CD4-positive, alpha-beta T cell treated with Interleukin-6 at 100 ng/mL for 8 hours (primary cell): Measurements from ENCODE around the gene FBXW9.
"Not testable (repeated sequence)": the region's sequence is repeated elsewhere in the genome, so short reads cannot be mapped to it uniquely, and the experiment has no call there.

Experiments
- DNase-seq: peaks from one replicate; pipeline ENCODE4 v3.0.0-alpha.2; 2020; ENCODE audit warnings: mixed read lengths, low spot score

The FBXW9 gene

DNA sequence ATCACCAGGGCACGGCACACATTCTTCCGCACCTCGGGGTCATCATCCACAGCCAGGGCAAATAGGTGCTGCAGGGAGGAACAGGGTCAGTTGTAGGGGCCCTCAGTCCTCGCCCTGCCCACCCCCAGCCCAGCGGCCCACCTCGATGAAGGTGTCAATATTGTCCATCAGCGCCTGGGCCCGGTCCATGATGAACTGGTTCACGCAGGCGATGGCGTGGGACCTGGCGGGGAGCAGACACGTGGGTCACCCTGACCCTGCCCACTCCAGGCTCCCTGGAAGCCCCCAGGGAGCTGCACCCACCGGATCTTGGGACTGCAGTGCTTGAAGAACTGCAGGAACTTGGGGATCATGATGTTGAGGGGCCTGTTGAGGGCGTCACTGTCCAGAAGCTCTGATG, 18.7 kb upstream of the FBXW9 start:
- no peak for DNase-seq

DNA sequence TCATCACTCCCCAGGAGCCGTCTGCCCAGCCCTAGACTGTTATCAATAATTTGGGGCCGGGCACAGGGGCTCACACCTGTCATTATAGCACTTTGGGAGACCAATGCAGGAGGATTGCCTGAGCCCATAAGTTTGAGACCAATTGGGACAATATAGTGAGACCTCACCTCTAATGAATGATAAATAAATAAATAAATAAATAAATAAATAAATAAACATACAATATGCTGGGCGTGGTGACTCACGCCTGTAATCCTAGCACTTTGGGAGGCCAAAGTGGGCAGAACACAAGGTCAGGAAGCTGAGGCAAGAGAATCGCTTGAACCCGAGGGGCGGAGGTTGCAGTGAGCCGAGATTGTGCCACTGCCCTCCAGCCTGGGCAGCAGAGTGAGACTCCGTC, 16.9 kb upstream of the FBXW9 start:
- not testable (repeated sequence) for DNase-seq

DNA sequence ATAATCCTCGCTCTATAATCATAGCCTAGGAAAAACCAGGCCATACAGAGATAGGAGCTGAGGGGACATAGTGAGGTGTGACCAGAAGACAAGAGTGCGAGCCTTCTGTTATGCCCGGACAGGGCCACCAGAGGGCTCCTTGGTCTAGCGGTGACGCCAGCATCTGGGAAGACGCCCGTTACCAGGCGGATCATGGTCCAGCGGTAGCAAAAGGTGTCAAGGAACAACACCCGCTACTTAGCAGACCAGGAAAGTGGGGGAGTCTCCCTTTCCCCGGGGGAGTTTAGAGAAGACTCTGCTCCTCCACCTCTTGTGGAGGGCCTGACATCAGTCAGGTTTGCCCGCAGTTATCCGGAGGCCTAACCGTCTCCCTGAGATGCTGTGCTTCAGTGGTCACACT, 15.6 kb upstream of the FBXW9 start:
- not testable (repeated sequence) for DNase-seq

DNA sequence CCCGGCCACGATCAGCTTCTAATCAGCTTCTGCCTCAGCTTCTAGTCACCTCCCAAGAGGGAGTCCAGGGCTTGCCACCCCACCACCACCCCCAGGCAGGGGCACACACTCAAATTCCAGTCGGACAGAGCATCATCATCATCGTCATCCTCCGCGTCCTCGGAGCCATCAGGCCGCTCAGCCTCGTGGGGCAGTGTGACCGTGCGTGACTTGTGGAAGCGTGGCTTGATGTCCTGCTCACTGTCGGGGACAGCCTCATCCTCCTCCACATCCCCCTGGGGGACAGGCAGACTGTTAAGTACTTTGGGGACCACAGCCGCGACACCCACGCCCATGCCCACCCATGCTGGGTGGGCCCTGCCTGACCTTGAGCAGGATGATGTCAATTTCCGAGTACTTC, 14.8 kb upstream of the FBXW9 start:
- no peak for DNase-seq

DNA sequence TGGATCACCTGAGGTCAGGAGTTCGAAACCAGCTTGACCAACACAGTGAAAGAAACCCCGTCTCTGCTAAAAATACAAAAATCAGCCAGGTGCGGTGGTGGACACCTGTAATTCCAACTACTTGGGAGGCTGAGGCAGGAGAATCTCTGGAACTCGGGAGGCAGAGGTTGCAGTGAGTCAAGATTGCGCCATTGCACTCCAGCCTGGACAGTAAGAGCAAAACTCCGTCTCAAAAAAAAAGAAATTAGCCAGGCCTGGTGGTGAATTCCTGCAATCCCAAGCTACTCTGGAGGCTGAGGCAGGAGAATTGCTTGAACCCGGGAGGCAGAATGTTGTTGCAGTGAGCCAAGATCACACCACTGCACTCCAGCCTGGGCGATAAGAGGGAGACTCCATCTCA, 12.2 kb upstream of the FBXW9 start:
- no peak for DNase-seq

DNA sequence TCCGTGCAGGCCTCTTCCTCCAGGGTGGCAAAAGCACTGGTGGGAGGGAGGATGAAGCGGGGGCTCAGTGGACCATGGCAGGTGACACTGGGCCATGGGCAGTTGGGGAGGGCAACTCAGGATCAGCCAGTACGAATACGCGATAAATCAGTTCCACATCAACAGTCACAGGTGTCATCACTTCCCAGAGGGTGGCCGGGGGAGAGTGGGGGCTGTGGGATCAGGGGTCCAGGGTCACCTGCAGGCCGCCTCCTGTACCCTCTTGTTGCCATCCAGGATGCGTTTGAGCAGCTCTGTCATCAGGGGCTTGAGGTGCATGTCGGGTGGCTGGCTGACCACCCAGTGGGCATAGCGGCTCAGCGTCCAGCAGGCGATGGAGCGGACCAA, 9.9 kb upstream of the FBXW9 start:
- DNase-seq, result no peak

DNA sequence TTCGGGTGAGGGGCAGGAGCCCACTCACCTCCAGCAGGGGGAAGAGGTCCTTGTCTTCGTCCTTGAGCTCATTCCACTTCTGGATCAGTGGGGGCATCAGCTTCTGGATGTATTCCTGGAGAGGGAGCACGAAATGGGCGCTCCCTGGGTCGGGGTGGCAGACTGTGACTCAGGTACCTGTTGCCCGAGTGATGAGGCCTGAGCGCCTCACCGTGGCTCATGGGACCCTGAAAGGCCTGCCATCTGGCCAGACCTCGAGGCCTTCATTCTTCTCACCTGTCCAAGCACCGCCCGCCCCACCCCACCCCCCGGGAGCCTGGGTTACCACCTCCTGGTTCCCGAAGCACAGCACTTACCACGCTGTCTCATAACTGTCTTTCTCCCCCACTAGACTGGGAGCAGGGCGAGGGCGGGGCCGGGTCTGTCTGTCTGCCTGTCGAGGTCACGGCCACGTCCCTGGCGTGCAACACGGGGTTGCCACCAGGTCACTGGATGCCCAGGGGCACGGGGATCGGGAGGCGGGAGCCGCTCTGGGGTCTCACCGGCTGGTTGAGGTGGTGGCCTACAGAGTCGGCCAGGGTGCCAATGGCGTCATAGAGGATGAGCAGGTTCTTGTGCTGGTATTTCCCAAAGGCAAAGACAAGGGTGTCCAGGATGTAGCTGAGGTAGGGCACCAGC, 9.4 kb upstream of the FBXW9 start:
- DNase-seq, result no peak

DNA sequence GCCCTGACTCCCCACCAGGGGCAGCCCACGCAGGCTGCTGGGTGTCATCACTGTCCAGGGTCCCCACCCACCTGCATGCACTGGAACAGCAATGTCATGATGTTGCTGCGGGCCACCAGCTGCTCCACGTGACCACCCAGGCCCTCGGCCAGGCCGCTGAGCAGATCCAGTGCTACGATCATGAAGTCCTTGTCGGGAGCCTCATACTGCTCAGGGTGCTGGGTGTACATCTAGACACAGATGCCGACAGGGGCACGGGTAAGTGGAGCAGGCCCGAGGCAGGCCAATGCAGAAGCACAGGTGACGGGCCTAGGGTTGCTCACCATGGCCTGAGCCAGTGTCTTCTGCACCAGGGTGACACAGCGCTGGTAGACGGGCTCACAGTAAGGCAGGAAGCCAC, 8.7 kb upstream of the FBXW9 start:
- DNase-seq, result no peak

DNA sequence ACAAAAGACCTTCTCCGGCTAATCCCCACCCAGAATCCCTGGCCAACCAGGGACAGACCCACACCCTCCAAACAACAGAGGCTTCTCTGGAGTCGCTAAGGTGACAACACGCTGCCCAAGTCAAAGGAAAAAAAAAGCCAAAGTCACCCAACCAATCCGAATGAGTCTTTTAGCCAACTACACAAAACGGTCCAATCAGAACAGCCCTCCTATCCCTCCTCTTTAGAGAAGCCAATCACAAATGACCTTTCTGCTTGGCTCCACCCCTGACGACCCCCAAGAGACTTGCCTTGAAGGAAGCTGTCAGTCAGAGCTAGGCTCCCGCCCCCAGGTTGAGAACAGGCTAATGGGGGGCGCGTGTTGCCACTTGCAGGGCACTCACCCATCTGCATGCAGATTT, 6.6 kb upstream of the FBXW9 start:
- DNase-seq, result no peak

DNA sequence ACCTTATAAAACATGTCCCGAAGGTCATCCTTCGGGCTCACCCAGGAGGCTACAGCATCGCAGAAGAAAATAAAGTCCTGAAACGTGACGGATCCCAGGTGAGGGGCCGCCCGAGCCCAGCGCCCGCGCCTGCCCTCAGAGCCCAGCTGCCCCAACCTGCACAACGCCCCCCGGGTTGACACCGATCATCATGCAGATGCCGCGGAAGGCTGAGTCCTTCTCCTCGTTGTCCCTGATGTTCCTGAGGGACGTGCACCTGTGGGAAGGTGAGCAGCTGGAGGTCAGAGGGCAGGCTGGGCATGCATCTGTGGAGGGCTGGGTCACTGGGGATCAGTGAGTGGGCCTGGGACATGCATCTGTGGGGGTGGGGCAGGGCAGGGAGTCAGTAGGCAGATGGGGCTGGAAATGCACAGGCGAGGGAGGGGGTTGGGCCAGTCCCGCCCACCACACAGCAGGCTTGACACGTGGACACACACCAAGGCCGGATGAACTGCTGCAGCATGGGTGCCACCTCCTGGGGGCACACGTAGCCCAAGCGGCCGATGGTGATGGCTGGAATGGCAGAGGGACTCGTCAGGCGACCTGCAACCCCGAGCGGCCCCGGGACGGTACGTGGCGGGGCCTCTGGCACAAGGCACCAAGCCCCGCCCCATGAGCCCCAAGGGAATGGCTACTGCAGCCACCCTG, 5.3 kb upstream of the FBXW9 start:
- no peak for DNase-seq

DNA sequence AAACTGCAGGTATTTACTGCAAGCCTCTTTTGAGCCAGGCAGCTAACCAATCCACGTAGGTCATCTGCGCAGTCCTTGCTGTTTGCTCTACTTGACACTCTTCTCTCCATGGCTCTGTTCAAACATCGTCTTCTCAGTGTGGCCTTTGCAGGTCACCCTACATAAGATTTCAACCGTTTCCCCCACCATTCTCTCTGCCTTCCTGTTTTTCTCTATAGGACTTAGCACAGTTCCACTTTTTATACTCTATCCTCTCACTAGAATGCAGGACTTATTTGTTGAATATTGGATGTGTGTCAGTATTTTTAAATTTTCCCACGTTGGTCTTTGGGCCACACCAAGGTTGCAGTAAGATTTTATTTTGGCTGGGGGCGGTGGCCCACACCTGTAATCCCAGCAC, 1.7 kb upstream of the FBXW9 start:
- DNase-seq, result no peak

DNA sequence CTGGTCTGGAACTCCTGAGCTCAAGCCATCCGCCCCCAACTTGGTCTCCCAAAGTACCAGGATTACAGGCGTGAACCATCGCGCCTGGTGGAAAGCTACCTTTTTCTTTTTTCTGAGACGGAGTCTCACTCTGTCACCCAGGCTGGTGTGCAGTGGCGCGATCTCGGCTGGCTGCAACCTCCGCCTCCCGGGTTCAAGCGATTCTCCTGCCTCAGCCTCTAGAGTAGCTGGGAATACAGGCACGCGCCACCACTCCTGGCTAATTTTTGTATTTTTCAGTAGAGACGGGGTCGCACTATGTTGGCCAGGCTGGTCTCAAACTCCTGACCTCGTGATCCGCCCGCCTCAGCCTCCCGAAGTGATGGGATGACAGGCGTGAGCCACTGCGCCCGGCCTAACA, 994 bp upstream of the FBXW9 start:
- DNase-seq, result not testable (repeated sequence)

DNA sequence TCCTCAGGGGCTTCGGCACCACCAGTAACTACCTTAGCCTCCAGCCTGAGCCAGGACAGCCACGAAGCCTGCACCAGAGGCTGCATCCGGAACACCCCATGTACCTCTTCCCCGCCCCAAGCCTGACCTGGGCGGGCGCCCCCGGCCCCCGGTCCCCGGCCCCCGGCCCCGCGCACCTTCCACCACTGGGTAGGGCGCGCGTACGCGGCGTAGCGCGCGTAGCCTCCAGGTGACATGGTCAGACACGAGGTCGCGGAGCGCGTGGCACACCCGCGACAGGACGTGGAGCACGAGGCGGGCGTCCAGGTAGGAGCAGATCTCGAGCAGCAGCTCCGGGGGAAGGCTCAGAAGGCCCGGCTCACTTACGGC, 450 bp downstream of the FBXW9 start:
- no peak for DNase-seq

DNA sequence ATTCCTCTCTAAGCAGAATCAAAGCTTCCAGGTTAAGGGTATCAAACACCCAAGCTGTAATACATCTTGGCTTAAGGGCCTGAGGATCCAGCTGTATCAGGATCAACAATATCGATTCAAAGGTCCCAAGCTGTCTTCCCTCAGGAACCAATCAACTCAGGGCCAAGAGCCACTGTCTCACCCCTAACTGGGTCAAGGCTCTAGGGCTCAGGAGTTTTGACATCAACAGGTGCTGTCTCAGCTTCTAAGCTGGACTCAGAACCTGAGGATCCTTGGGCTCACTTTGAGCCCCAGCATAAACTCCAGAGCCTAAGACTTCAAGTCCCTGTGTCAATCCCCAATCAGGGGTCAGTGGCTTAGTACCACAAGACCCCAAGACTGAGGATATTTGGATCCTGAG, 917 bp downstream of the FBXW9 start:
- no peak for DNase-seq

DNA sequence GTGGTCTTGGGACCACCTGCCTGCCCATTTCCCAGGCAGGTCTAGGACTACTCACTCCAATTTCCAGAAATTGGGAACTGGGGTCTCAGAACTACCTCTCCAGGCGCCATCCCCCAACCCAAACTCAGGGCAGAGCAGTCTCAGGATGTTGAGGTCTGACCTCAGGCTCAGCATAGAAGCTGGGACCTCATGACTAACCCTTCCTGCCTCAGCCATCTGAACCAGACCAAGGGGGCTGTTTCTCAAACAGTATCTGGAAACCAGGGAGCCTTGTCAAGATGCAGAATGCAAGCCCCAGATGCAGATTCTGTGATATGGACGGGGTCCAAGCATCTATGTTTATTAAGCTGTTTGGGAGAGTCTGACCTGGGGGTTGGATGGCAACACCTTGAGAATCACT, 1.3 kb downstream of the FBXW9 start:
- DNase-seq, result no peak

DNA sequence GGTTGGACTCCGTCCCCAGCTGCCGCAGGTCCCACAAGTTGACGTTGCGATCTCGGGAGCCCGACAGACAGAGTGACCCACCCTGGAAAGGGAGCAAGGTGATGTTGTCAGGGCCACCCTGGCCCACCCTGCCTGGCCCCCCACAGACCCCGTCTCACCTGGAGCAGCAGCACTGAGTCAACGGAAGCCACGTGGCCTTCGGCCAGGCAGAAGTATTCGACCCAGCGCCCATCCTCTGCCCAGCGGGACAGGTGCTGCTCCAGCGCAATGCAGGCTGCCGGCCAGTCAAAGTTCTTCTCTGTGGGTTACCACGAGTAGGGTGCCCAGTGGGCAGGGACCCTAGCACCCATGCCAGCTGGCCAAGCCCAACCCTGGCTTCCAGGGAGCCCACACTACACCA, 1.8 kb downstream of the FBXW9 start:
- no peak for DNase-seq

DNA sequence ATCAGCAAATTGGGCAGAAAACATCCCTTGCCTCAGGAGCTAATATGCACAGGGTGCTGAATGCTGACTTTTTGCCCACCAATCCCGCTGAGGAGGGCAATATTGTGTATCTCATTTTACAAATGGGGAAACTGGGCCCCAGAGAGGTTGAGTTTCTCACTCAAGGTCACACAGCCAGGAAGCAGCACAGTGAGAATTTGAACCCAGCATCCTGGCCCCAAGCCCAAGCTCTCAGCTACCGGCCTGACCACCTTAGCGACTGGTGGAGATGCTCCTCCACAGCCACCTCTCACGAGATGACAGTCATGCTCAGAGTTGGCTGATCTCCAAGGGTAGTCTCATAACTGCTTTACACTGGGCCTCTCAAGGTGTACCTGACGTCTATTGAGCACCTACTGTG, 3.5 kb downstream of the FBXW9 start:
- DNase-seq, result no peak

DNA sequence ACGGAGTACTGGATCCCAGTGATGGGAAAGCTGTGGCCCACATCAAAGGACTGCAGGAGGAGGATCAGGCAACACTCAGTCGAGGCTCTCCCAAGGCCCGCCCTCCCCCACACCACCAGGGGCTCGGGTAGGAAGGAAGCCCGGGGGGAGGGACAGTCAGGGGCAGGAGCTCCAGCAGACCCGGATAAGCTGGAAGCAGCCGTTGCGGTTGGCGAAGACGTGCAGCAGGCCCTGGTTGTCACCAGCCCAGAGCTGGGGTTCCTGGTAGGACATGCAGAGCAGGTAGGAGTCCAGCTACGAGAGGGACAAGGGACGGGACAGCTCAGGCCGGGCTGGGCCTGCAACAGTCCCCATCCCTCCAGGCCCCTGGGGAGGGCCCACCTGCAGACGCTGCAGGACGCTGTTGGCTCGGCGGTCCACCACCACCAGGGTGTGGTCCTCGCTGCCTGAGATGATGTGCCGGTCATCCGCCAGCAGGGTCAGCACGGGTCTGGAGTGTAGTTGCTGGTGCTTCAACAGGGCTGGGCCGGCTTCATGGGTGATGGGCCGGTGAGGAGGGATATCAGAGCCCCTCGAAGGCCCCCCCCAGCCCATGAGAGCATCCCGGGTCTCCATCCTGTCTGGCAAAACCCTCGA, 6.7 kb downstream of the FBXW9 start:
- no peak for DNase-seq

DNA sequence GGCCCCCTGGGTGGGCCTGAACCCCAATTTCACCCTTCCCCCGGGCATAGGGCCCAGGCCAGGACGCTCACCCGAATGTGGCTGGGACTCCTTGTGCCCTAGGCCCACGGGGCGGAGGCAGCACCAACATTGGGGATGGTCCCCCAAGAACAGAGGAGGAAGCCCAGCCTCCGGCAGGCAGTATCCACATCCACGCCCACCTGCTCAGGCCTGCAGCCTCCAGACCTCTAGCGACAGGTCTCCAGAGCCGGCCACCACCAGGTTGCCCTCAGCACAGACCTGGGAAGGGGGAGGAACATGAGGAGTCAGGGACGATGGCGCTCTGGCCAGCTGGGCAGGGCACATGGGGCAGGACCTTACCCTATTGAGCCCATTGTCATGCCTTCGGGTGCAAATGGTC, 7.4 kb downstream of the FBXW9 start:
- DNase-seq, result no peak

DNA sequence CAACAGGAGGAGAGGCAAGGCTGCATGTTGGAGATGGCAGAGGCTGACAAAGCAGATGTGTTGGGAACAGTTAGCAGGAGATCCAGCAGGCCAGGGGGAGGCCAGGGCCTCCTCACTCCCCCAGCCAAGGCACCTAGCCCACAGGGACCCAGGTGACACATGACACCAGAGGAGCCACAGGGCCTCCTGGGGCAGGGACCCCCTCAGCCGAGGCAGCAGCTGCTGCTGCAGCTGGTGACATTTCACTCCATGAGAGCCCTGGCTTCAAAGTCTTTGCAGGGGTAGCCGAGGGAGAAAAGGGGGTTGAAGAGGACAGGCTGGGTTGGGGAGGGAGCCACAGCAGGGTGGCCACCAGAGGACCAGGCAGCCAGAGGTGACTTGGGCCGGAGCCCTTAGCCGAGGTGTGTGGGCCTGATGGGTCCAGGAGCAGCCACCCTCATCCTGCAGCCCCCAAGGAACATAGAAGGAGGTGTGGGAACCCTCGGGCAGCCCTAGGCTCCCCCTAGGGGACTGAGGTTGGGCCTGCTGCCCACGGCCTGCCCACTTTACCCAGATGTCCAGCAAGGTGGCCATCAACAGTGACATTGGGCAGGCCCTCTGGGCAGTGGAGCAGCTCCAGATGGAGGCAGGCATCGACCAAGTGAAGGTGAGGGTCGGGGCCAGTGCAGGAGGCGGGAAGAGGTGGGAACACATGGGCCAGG, 8.8 kb downstream of the FBXW9 start, which contains the start of gene GNG14:
Gene GNG14, plus strand, starts transcription at position 503 of the 701 bp plus-strand sequence. Its CDS starts 51 bp downstream, at position 554.
- no peak for DNase-seq

DNA sequence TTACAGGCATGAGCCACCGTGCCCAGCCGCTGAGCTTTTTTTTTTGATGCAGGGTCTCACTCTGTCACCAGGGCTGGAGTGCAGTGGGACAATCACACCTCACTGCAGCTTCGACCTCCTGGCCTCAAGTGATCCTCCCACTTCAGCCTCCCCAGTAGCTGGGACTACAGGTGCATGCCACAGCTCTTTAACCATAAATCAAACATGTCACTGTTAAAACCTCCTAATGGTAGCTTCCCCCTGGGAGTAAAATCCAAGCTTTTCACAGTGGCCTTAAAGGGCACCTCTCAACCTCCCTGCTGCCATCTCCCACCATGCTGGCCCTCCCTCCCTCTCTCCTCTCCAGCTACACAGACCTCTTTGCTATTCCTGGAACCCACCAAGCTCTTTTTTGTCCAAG, 10.6 kb downstream of the FBXW9 start:
- no peak for DNase-seq

DNA sequence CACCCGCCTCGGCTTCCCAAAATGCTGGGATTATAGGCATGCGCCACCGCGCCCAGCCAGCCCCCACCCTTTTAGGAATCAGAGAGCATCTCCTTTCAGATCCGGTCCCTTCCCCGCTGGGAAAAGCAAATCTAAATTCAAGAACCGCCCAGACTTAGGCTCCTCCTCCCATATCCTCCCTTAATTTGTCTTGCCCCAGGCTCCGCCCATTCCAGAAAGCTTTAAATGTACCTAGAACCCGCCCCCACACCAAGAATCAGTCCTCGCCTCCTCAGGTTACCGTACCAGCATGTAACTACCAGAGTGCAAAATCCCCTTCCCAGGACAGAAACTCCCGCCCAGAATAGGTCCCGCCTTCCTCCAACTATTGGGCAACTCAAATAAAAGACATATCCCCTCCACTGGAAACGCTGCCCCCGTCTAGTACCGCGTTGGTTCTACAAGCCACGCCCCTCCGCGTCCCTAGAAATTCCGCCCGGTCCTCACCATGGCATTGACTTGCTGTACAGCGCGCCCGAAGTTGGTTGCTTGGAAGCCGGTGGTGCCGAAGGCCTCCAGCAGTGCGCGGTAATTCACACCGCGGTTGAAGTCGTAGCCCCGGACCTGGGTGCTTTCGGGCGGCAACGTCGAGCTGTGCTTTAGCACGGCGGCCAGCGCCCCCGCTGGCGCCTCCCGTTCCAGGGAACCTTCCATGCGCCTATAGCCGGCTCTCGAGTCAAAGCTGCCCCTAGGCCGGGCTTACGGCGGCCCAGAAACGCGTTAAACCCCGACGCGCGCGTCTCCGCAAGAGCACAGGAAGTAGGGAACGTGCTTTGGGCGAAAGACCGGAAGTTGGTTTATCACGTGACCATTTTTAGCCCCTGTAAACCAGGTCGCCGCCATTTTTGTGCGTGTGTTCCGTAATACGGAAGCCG, 15.1 kb downstream of the FBXW9 start, which contains the start of gene DHPS:
Gene DHPS, minus strand, starts transcription at position 807 of the 914 bp plus-strand sequence. Its CDS starts 114 bp downstream, at position 693.
- peak; percentile 95 for DNase-seq
